Measurements from ENCODE around the gene CARF.

CARF gene, protein sequence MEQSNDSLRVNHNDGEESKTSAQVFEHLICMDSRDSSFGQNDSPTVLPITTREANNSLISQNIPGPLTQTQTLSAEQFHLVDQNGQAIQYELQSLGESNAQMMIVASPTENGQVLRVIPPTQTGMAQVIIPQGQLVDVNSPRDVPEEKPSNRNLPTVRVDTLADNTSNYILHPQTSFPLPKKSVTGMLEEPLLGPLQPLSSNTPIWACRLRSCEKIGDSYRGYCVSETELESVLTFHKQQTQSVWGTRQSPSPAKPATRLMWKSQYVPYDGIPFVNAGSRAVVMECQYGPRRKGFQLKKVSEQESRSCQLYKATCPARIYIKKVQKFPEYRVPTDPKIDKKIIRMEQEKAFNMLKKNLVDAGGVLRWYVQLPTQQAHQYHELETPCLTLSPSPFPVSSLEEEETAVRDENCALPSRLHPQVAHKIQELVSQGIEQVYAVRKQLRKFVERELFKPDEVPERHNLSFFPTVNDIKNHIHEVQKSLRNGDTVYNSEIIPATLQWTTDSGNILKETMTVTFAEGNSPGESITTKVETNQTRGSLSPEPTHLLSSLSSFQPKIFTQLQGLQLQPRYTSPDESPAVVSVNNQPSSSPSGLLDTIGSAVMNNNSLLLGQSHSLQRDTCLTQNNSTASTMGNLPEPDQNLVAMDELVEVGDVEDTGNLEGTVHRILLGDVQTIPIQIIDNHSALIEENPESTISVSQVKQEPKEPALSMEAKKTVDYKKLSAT

DNA sequence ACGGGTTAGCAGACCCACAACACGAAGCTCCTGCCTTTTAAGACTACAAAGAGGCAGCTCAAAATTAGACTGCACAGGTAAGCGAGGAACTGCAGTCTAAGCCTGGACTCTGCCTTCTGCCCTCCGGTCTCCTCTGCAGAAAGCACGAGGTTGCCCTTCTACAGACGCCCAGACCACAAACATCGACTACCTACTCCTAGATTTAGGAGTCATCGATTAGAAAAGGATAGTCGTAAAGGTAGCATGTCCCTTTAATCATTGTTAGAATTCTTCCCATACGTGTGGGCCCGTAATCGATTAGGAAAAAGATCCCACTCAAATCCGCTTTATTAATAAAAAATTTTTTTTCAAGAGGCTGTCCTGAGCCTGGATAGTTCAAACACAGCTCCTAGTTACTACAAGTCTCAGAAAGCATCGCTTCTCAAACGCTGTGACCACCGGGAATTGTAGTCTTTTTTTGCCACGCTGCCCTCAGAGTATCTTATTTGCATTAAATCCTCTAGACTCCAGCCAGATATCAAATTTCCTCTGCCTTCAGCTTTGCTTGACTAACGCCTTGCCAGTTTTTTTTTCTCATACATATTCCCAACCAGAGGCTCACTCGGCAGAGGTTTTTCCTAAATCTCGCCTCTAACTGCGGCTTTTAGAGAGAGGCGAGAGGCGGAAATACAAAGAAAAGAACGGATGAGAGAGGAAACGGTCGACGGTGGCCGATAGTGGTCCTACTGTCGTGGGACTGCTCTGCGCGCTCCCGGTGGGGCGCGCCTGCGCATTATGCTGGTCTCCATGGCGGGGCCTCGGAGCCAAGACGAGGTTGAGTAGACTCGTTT is at the start of gene CARF, which contains the start of gene WDR12:
CARF (plus strand) TSS at position 764 of the 830 bp plus-strand sequence. CDS start 29,628 bp downstream, outside the sequence.
WDR12 (minus strand) TSS at position 162 of the 830 bp plus-strand sequence. CDS start 197 bp downstream, outside the sequence.
- DNase-seq (ENCODE audit: low read depth), result peak; percentile 81
- peak within 1 kb of the TSS; percentile 75 for H3K4me3 ChIP-seq (ENCODE audit: low read depth, low read length)
- TF ChIP-seq CTCF (IDR thresholded peaks at IDR 0.05; ENCODE audit: control insufficient read depth, extremely low read depth, insufficient read depth), result no peak

DNA sequence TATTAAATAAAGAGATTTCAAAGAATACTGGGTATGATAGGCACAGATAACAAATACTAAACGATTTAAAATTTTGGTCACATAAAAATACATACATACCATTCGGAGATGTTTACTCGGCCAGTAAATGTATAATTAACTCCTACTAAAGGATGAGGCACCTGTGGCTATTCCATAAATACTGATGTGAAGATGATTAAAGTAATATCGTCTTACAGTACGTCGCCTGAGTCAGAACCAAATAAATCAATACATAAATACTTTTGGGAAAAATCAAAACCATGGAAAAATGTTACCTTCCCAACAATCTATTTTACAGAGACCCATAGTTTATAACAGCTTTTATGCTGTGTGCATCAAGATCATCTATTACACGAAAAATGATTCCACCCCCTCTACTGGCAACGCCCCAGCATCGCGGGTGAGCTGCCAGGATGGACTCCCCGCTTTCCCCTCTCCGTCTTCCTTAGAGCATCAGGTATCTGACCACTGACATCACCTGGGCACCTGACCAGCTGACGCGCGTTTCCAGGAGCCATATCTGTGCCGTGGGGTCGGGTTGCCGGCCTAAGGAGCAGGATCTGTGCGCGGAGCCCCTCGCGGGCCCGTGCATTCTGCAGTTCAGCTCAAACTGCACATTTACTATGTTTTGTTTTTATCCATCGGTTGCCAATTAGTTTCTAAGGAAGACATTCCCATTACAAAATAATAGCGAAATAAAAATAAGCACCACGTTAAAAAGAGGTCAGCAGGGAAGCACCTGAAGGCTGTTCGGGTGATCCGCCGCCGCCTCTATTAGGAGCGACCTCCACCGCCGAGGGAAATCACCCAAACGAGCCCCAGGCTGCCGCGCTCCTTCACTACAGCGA is 41.4 kb upstream of the CARF start:
- H3K4me3 ChIP-seq (ENCODE audit: low read depth, low read length), result peak overlapping the region; percentile 74
- TF ChIP-seq CTCF (IDR thresholded peaks at IDR 0.05; ENCODE audit: control insufficient read depth, extremely low read depth, insufficient read depth), result peak; percentile 31
- DNase-seq (ENCODE audit: low read depth), result peak; percentile 43

DNA sequence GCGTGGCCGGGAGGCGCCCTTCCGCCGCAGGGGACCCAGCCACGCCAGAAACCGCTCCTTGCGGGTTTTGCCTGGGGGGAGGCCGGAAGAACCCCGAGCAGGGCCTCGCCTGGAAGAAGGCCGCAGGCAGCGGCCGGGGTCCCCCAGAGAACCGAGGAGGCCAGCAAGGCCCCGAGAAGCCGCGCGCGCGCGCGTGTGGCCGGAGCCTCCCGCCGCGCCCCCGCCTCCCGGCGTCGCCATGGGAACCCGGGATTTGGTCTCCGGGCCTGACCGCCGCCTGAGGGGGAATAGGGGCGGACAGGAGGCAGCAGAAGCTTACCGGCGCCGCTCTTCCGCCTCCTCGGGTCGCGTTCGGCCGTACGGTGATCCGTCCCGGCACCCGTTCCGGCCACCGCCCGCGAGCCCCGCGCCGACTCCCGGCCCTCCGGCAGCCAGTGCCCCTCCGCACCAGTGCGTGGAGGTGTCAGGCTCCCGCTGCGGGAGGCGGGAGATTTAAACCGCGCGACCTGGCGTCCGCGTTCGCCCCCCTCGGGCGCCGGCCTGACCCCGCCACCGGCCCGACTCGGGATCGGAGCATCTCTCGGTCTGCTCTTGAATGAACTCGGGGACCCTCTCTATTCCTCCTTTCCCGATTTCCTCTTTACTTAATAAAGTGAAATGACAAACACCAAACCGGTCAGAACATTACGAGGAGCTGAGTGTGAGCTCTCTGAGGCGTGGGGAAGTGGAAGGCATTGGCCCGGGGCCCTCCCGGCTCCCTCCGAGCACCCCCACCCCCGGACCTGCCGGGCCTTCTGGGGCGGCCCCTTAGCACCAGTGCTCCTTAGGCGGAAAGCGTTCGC is 40.6 kb upstream of the CARF start, which contains the start of gene ICA1L:
ICA1L (minus strand) TSS at position 467 of the 842 bp plus-strand sequence. CDS start 42,757 bp downstream, outside the sequence.
- peak within 1 kb of the TSS; percentile 74 for H3K4me3 ChIP-seq (ENCODE audit: low read depth, low read length)
- TF ChIP-seq CTCF (IDR thresholded peaks at IDR 0.05; ENCODE audit: control insufficient read depth, extremely low read depth, insufficient read depth), result 0 out of 2 replicates have a peak, but pooled peaks have one; percentile 19
- no peak for DNase-seq (ENCODE audit: low read depth)

DNA sequence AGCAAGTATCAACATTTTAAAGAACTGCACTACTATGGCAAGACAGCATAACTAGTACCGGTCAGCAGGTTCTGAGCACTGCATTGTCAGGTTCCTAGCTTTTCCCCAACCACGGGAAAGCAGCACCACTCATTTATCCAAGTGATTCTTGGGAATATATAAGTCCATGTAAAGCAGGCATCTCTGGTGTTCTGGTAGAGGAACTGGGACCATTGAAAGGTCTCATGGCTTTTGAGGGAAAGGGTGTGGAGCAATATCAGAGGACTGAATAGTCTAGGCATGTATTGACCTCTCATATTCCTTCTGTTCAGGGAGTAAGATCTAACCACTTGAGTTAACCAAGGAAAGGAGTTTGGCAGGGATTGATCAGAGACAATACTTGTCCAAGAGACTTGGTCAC is 34.4 kb upstream of the CARF start:
- TF ChIP-seq CTCF (IDR thresholded peaks at IDR 0.05; ENCODE audit: control insufficient read depth, extremely low read depth, insufficient read depth), result no peak
- DNase-seq (ENCODE audit: low read depth), result no peak
- H3K4me3 ChIP-seq (ENCODE audit: low read depth, low read length), result no peak overlapping the region

GRCh38 chr2:202881570-202881969 is 30.5 kb upstream of the CARF start:
- no peak for DNase-seq (ENCODE audit: low read depth)
- TF ChIP-seq CTCF (IDR thresholded peaks at IDR 0.05; ENCODE audit: control insufficient read depth, extremely low read depth, insufficient read depth), result no peak
- no peak overlapping the region for H3K4me3 ChIP-seq (ENCODE audit: low read depth, low read length)

Measured in LNCaP clone FGC (cell line).